G401.6 (cell line): ENCODE data around the gene XCR1.
"Not testable (repeated sequence)": the region's sequence is repeated elsewhere in the genome, so short reads cannot be mapped to it uniquely, and the experiment has no call there.

Experiments used
- FAIRE-seq: peaks from 2 replicates; lab custom pipeline; 2012; peaks lifted over from hg19 to GRCh38; lab: Jason Lieb, UNC

Gene XCR1

GRCh38 chr3:46003706-46004105, 23.6 kb downstream of the XCR1 start:
- FAIRE-seq = not testable (repeated sequence)

DNA sequence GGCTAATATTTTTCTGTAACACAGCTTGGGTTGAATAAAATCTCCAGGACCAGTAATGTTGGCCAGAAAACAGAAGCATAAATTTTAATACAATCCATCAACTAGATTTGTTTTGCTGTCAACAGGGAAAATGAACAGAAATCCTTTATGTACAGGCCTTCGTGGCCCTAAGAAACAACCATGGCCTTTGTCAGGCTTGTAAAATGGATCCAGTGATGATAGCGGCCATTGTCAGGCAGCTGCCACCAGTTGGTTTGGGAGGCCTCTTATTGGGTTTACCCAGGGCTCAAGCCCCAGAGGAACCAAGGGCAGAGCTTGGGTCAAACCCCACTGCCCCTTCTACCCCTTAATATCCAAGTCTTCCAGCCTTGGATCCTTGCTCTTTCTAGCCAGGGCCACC, 26.1 kb downstream of the XCR1 start:
- no peak for FAIRE-seq

- FAIRE-seq = no peak
These were observed 29.3 kb downstream of the XCR1 start for GRCh38 chr3:45997942-45998341.

GRCh38 chr3:45997499-45997898, 29.8 kb downstream of the XCR1 start:
- FAIRE-seq = not testable (repeated sequence)

- peak; percentile 58 for FAIRE-seq
These were observed 31.8 kb downstream of the XCR1 start, which contains the start of gene FYCO1 for GRCh38 chr3:45995236-45996192. Gene FYCO1 (minus strand): TSS chr3:45995824. CDS start chr3:45984910, 10,914 bp downstream.

- no peak for FAIRE-seq
These were observed 32.7 kb downstream of the XCR1 start for GRCh38 chr3:45994419-45995235.

DNA sequence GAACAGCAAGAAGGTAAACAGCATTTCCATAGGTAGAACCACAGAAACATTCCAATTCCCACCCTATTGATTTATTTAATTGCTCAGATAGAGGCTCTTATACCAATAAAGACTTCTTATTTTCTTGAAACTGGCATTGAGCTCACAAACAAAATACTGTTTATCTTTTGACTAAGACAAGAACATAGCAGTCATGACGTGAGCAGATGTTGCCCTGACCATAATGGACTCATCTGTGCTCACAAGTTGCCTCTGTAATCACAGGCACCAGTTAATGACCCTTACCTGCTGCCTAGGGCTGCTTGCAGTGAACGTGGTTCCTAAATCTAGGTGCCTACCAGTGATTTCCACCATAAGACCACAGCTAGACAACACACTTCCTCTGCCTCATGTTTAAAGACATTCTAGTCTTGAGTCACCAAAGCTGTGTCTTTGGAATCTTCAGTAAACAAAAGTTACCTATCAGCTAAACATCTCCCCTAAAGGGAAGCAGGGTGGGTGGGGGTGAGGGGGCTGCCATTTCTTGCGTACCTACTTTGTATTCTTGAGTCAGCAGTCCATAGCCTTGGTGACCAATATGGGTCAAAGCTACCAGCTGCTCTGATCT, 33.8 kb downstream of the XCR1 start:
- no peak for FAIRE-seq

DNA sequence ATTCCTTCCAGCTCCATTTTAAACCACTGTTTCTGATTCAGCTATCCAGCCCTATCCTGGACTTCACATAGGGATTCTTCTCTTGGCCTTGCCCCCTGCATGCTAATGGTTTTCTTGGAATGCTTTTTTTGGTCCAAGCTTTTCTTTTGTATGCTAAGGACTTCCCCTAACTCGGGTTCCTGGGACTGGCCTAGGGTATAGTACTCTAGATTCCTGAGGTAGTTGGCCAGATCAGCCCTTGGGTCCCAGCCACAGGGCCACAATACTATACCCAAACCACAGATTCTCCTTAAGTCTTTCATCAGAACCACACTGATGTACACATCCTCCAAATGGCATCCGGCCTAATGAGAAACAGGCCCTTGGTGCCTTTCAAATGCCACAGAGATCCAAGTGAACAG, 34.5 kb downstream of the XCR1 start:
- no peak for FAIRE-seq

GRCh38 chr3:45992133-45992729, 35.1 kb downstream of the XCR1 start:
- FAIRE-seq = no peak

DNA sequence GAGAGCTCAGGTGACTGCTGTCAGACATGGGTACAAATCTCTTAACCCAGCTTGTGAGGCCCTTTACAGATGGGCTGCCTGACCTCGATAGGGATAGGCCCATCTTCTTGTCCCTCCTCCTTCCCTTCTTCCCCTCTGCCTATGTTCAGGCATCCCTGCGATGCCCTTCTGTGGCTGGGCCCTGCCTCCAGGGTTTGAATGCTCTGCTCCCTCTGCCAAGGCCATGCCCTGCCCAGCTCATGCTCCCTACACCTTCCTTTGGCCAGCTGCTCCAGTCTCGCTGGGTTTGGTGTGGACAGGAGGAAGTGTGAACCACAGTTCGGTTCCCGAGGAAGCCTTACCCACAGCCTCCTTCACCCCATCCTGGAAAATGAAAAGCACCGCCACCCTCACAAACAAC, 35.9 kb downstream of the XCR1 start:
- FAIRE-seq = no peak

GRCh38 chr3:45990181-45990580, 37.1 kb downstream of the XCR1 start:
- no peak for FAIRE-seq

GRCh38 chr3:45988804-45989203, 38.5 kb downstream of the XCR1 start:
- FAIRE-seq = no peak

- no peak for FAIRE-seq
These were observed 38.9 kb downstream of the XCR1 start for GRCh38 chr3:45988362-45988761.

DNA sequence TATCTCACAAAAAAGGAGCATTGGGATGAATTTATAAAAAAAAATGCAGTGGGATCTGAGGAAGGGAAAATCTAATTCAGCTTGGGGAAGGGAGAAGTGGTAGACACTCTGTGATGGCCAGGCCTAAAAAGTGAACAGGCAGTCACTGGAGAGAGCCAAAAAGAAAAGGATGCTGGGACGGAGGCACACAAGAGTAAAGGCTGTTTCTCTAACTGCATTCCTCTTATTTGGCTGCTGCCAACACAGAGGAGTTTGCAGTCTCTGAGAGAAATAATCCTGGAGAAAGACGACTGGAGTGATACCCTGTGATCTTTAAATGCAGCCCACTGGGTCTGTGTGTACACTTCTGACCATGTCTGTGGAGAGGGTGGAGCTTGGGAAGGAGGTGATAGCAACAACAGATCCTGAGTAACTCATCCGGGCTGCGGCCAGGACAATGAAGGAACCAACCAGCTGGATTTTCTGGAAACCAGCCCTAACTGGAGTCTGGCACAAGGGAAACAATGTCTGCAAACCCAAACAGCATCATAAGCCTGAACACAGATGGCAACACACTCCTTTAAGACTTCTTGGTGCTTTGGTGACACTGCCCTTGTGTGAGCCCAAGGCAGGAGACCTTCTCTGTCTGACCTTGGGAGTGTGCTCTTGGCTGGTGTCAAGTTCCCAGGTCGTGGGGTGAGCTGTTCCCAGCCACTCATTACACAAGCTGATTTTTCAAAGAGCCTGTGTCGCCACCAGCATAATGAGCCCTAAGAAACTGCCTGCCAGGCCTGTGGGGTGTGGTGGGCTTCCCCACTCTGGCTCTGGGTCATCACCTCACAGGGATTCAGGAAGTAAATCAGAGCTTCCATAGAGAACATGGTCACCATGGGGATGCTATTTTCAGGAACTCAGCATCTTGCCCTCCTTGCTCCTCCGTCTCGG, 39.7 kb downstream of the XCR1 start:
- FAIRE-seq = no peak

DNA sequence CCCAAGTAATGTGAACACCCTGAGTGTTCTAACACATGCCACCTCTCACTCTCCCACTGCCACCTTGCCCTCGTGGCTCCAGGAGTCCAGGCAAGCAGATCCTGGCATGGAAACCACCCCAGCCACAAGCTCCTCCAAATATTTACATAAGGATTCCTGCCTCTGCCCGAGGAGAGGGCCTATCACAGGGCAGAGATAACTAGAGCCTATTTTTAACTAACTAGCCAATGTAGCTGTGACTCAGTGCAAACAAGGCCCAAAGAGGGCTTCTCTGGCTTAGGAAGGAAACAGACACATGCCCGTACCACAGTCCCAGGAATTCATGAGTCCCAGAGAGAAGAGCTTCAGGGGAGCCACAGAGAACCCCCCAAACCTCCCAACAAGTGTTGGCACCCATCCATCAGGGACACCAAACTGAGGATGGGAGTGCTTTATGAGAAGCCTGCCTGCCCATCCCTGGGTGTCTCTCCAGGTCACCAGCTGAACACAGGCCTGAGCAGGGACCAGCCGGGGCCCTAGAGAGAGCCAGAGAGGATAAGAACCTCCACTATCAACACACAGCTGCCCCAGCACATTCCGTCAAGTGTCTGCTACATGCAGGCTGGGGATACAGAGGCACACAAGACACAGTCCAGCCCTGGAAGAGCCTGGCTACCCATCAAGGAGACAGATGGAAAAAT, 40.8 kb downstream of the XCR1 start:
- no peak for FAIRE-seq

DNA sequence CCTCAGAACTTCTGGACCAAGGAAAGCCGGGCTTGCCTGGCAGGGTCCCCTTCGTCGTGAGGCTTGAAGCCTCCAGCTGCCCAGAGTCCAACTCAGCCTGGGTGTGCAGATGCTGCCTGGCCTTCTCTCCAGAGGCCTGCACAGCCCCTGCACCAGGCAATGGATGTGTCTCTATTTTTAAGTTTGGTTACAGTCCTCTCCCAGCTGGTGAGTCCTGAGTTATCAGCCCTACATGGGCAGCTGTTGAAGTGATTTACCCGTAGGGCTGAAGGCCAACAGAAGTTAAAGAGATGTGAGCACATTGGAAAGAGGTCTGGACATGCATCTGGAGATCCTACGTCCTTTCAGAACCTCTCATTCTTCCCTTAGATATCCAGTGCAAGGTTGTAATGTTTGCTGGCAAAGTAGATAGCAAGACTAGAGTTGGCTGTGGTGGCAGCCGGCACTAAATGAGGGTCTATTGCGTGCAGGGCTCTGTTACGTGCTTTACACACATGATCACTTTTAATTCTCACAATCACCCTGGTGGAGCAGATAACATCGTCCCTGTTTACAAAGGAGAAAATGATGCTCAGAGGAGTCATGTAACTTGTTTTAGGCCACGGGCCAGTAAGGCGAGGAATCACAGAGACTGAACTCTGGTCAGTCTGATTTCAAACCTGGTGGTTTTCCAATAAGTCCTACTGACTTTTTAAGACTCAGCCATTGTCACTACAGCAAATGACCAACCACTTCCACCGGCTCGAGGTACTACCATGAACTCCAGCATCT, 41.6 kb downstream of the XCR1 start:
- FAIRE-seq = no peak

DNA sequence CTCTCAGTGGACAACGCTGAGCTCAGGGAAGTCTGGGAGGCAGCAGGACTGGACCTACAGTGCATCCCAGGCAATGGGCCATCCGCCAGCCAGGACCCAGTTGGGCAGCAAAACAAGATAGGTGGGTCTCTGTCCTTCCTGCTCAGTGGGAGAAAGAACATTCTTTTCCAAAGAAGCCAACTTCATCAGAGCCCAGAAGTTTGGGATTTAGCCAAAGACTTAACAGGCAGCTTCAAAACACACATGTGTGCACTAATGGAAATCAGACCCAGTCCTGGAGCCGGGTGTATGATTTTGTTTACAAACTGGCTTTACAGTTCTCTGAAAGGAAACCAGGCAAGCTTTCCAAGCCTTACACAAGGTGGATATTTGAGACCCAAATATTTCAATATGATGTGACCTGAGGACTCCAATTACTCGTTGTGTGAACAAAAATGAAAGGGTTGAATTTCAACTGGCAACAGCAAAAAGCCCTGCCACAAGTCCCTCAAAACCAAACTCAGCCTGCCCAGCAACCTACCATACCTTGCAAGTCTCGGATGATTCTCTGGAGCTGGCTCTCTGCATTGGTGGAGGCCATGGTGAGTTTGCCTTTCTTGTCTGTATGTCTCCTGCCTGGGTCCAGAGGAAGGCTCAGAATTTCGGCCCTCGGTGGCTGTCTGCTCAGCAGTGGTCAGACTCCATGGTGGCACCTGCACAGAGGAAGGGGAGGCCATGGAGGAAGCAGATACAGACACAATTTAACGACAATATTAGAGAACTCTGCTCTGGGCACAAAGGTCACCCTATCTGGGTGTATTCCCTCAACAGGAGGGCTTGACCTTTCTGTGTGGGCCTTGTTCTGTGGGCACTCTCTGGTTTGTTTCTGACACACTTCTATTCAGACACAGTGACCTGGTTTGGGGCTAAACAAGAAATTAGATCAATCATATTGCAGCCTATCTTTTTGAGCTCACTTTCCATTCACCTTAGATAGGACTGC, 42.7 kb downstream of the XCR1 start:
- FAIRE-seq = no peak

DNA sequence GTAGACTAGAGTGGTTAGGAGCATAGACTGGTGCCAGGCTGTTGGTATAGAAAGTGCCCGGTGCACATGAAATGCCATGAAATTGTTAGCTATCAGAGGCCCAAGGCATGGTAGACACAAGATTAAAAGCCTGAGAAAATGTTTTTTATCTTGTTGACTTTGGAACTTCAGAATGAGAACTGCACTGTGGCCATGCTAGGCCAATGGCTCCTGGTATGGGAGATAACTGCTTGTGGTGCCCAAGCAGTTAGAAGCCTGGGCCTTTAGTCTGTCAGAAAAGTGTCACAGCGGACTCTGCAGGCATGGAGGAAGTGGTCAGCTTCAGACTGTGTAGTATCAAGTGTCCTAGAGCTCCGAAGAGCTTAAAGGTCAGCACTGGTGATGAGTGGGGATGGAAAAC, 43.5 kb downstream of the XCR1 start:
- FAIRE-seq = no peak
